ENCODE results near the gene RPIA.
A peak's percentile ranks its signal among the peaks of the same experiment; 100 is the strongest.

Gene RPIA

DNA sequence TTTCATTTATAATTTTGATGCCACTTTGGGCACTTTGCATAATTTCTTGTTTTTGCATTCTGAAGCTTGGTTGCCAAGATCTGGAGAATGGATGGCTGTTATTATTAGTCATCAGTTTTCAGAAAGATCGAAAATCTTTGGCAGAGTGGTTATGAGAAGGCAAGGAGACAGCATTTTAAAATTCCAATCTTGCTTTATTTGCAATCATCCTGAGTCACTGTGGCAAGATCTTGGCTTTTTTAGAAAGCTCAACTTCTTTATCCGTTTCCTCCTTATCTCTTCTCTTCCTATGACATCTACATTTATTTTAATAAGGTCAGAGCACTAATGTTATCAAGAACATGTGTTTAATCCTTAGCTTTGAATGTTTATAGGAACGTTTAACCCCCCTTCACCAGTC lies 33.1 kb upstream of the RPIA start:
- no peak for DNase-seq (ENCODE audit: extremely low read depth, low read depth)
- TF ChIP-seq, protein P1, sequence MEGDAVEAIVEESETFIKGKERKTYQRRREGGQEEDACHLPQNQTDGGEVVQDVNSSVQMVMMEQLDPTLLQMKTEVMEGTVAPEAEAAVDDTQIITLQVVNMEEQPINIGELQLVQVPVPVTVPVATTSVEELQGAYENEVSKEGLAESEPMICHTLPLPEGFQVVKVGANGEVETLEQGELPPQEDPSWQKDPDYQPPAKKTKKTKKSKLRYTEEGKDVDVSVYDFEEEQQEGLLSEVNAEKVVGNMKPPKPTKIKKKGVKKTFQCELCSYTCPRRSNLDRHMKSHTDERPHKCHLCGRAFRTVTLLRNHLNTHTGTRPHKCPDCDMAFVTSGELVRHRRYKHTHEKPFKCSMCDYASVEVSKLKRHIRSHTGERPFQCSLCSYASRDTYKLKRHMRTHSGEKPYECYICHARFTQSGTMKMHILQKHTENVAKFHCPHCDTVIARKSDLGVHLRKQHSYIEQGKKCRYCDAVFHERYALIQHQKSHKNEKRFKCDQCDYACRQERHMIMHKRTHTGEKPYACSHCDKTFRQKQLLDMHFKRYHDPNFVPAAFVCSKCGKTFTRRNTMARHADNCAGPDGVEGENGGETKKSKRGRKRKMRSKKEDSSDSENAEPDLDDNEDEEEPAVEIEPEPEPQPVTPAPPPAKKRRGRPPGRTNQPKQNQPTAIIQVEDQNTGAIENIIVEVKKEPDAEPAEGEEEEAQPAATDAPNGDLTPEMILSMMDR (IDR thresholded peaks at IDR 0.05; ENCODE audit: low read depth, low read length): no peak

DNA sequence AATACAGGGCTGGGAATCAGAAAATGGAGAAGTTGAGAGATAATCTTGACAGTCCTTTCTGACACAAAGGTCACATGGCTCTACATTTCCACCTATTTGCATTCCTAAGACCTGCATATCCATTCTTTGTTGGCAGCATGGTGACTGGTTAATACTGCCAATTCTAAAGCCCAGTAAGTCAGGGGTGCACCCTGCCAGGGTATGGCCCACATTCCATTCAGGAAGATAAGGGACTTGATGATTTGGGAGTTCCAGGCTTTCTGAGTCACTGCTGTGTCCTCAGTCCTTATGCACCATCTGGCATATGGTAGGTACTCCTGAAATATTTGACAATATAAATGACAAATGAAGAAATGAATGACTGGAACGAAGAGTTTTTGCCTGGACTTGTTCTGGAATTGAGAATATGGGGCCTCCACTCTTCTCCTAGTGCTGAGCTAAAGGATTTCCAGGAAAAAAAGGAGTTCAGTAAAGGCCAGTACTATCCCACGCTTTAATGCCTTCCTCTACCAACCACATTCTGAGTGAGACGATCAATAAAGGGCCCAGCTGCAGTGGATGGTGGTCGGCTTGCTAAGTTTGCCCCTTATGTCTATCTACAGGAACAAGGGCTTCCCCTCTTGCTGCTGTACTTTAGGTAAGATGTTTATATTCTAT lies 32.5 kb upstream of the RPIA start:
- DNase-seq (ENCODE audit: extremely low read depth, low read depth): no peak
- TF ChIP-seq, protein P1 (IDR thresholded peaks at IDR 0.05; ENCODE audit: low read depth, low read length): no peak

DNA sequence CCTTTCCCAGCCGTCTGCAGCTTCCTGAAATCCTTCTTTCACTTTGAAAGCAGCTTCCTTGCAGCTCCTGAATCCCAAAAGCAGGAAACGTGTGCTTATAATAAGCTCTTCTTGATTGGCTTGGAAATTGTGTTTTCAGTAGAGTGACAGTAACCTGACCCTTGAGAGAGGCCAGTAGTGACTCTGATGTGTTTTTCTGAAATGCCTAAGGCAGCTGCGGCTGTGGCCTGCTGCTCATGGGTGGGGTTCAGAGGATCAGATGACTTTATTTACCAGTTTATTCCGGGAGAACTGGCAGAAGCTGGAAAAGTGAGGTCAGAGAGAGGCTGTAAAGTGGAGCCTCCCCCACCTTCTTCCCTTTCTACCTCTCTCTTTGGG lies 31.9 kb upstream of the RPIA start:
- peak; percentile 82 for DNase-seq (ENCODE audit: extremely low read depth, low read depth)
- TF ChIP-seq, protein P1 (IDR thresholded peaks at IDR 0.05; ENCODE audit: low read depth, low read length): no peak

DNA sequence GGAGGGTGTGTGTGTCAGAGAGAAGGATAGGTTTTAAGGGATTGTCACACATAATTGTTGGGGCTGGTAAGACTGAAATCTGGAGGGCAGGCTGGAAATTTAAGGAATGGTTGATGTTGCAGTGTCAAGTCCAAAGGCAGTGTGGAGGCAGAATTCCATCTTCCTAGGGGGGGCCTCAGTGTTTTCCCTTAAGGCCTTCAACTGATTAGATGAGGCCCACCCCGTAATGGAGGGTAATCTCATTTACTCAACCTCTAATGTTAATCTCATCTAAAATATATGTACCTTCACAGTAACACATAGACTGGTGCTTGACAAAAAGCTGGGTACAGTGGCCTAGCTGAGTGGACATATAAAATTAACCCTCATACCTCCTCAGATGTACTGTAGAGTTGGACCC lies 30.9 kb upstream of the RPIA start:
- no peak for DNase-seq (ENCODE audit: extremely low read depth, low read depth)
- TF ChIP-seq, protein P1 (IDR thresholded peaks at IDR 0.05; ENCODE audit: low read depth, low read length): no peak

DNA sequence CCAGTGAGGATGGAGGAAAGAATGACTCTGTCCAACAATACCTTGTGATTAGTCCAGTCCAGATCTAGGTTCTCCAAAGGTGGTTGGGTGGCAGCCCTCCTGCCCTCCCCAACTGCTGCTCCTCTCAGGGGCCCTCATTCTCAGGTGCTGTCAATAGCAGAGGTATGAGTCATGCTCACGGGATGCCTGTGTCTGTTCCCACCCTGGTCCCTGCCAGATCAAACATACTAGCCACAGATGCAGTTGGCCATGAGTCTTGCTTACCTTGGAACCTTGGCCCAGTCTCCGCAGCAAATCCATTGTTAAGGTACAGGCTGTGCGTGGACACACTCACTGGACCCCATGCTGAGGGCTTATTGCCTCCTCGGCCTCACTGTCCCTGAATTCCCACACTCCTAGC lies 24.9 kb upstream of the RPIA start:
- TF ChIP-seq, protein P1 (IDR thresholded peaks at IDR 0.05; ENCODE audit: low read depth, low read length): no peak
- DNase-seq (ENCODE audit: extremely low read depth, low read depth): no peak

DNA sequence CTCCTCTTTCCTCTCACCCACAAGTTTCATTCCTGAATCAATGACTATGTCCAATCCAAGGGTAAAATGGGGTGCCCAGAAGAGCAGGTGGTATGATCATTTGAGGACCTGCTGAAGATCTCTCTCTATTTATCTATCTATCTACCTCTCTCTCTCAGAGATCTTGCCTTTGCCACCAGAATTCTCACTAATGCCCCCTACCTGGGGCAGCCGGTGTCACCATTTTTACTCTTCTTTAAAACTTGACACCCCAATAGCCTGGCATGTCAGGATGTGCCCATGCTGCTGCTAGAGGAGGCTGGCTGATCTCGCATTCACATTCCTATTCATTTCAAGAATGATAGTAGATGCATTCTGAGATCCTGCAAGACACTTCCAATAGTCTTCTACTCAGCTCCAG lies 24.3 kb upstream of the RPIA start:
- DNase-seq (ENCODE audit: extremely low read depth, low read depth): no peak
- TF ChIP-seq, protein P1 (IDR thresholded peaks at IDR 0.05; ENCODE audit: low read depth, low read length): no peak

DNA sequence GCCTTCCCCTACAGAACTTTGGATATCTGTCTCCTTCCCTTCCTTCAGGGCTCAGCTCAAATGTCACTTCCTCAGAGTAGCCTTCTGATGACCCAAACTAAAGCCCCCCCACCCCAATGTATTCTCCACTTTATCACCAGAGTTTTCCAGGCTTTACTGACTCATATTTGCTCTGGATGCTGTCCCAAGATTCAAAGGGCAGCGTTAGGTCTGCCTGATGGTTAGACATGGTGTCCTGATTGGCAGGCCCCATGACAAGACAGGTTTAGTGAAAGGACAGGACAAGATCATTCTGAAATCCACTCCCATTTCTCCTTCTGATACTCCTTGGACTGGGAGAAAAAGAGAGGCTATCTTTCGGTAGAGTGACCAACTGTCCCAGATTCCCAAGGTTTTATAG lies 22.6 kb upstream of the RPIA start:
- TF ChIP-seq, protein P1 (IDR thresholded peaks at IDR 0.05; ENCODE audit: low read depth, low read length): no peak

More for the DNA sequence above, 22.6 kb upstream of the RPIA start:
- DNase-seq (ENCODE audit: extremely low read depth, low read depth): no peak
